GM19438 (cell line): ENCODE data around the gene EARS2.
"Not testable (repeated sequence)": the region's sequence is repeated elsewhere in the genome, so short reads cannot be mapped to it uniquely, and the experiment has no call there.

ENCODE experiments used
- ATAC-seq: cut with Tn5 transposase; IDR thresholded peaks from one replicate; pipeline ENCODE4 v1.9.1; 2021; ENCODE audit warnings: low read depth; ENCODE audit not compliant: unreplicated experiment

EARS2 gene

GRCh38 chr16:23485257-23485614 lies 71.9 kb downstream of the EARS2 start:
- ATAC-seq, result no peak

- ATAC-seq, result no peak
Observed at GRCh38 chr16:23484510-23485256, 72.5 kb downstream of the EARS2 start.

- not testable (repeated sequence) for ATAC-seq
Observed at GRCh38 chr16:23483492-23483891, 73.7 kb downstream of the EARS2 start.

- no peak for ATAC-seq
Observed at GRCh38 chr16:23482778-23483177, 74.4 kb downstream of the EARS2 start.

GRCh38 chr16:23480257-23480656 lies 76.9 kb downstream of the EARS2 start:
- no peak for ATAC-seq

GRCh38 chr16:23479138-23479537 lies 78.0 kb downstream of the EARS2 start:
- no peak for ATAC-seq

- no peak for ATAC-seq
Observed at GRCh38 chr16:23478566-23478965, 78.6 kb downstream of the EARS2 start.

GRCh38 chr16:23476289-23476688 lies 80.9 kb downstream of the EARS2 start:
- ATAC-seq, result no peak
